HCEC 1CT (cell line): Measurements from ENCODE around the gene CTPS1.

ENCODE experiments used
- DNase-seq: peaks from one replicate; pipeline ENCODE4 v3.0.0-alpha.2; 2017

CTPS1 gene, protein sequence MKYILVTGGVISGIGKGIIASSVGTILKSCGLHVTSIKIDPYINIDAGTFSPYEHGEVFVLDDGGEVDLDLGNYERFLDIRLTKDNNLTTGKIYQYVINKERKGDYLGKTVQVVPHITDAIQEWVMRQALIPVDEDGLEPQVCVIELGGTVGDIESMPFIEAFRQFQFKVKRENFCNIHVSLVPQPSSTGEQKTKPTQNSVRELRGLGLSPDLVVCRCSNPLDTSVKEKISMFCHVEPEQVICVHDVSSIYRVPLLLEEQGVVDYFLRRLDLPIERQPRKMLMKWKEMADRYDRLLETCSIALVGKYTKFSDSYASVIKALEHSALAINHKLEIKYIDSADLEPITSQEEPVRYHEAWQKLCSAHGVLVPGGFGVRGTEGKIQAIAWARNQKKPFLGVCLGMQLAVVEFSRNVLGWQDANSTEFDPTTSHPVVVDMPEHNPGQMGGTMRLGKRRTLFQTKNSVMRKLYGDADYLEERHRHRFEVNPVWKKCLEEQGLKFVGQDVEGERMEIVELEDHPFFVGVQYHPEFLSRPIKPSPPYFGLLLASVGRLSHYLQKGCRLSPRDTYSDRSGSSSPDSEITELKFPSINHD

DNA sequence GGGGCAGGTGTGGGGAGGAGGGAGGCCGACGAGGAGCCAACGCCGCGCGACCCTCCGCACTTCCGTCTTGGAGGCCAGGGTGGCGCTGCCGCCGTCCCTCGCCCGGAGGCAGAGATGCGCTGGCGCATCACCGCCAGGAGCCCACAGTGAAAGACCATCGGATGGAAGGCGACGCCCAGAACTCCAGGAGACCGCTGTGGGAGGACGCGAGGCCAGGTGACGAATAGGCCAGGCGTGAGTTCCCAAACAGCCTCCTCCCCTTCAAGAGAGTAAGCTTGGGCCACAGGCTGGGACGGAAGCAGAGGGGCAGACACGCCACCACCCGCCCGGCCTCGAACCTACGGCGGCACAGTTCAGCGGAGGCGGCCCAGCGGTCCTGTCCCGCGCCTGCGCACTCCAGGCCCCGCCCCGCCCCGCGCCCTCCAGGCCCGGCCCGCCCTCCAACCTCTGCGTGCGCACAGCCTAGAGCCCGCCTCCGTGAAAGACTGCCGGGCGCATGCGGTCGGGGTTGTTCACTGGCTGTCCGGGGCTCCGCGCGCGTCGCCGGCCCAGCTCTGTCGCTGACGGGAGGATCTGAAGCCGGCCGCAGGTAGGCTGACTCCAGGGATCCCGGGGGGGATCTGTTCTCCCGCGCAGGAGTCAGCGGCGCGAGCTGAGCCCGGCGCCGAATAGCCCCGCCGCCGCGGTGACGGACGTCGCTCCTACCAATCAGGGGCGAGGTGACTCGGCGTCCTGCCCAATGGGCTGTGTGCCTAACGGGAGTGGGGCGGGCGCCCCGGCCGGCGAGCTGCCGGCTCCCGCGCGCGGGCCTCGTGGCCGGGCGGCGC, at the start of gene CTPS1:
TSS of gene CTPS1 (plus strand) at position 456 of the 827 bp plus-strand sequence. CDS start 3,595 bp downstream, outside the sequence.
- peak; percentile 90 for DNase-seq

DNA sequence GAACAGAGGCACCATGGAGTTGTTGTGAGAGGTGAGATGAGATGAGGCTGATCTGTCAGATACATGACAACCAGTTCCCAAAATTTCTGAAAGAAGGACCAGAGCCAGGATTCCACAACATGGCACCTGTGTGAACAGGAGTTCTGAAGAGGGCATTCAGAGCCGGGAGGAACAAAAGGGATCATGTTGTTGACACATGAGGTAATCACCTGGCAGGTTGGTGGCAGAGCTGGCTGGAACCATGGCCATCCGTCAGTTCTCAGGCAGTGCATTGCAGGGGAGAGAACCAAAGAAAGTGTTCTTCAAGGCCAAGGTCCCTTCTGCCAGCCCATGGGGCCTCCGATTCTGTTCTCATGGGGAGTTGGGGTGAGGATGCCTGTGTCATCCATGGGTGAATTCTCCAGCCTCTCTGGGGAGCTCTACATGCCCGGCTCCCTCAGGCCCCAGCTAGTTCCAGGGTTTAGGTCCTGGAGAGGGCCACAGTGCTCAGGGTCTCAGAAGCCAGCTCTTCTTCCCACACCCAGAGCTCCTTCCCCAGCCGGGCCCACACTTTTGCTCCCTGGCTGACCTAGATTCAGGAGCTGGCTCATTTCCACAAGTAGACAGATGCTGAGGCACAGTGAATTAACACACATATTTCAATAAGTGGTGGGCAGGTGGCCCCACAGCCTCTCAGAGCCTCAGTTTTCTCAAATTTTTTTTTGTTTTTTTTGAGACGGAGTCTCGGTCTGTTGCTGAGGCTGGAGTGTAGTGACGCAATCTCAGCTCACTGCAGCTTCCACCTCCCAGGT, 49.1 kb upstream of the CTPS1 start:
- no peak for DNase-seq

DNA sequence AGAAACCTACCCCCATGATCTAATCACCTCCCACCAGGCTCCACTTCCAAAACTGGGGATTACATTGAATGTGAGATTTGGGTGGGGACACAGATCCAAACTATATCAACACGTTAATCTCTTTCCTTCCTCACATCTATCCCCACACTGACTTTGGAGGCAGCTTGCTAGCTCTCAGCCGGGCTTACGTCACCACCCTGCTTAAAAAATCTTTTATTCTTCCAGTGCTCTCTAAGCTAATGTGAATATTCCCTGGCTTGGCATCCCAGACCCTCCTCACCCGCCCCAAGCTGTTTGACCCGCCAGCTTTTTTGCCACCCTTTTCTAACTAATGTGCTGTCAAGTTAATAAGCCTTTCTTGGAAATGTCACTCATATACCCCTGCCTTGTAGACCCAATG, 47.9 kb upstream of the CTPS1 start:
- DNase-seq, result no peak

DNA sequence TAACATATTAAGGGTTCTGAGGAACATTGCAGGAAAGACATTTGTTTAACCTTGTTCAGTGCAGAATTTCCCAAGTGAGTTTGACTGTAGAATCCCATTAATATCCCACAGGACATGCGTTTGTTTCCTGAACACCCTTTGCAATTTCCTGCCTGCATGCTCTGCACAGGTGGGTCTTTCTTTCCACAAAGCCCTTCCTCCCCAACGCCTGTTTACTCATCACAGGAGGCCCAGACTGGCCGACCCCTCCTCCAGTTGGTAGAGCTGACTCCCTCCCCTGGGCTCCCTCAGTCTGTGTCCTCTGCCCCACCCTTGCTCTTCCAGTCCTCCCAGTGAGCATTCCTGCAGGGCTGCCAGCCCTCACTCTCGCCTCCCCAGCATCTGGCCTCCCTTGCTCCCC, 47.5 kb upstream of the CTPS1 start:
- DNase-seq, result no peak

DNA sequence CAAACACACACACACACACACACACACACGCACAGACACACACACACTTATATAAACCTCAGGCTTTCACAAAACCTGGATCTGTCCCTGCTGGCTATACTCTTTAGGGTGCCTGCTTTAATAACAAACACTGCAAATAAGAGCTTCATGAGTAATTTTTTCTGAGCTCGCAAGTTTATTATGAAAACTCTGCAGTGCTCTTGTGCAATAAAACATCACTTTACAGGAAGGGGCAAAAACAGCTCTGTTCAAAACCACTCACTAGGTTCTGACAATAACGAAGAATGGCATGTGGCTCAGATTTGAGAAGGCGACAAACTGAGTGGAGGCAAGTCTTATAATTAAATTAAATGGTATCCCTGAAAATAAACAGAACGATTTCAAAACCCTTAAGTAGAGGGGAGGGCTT, 42.6 kb upstream of the CTPS1 start:
- DNase-seq, result peak; percentile 45

DNA sequence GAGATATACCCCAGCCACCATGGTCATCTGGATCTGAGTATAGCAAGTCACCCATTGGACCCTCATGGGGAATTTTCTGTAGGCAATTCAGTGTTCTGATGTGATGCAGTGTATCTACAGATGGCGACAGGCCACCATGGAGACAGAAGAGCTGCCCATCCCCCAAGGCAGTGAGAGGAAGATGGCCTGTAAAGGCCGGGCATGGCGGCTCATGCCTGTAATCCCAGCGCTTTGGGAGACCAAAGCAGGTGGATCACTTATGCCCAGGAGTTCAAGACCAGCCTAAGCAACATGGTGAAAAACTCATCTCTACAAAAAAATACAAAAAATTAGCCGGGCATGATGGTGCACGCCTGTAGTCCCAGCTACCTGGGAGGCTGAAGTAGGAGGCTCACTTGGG, 41.1 kb upstream of the CTPS1 start:
- DNase-seq, result no peak

DNA sequence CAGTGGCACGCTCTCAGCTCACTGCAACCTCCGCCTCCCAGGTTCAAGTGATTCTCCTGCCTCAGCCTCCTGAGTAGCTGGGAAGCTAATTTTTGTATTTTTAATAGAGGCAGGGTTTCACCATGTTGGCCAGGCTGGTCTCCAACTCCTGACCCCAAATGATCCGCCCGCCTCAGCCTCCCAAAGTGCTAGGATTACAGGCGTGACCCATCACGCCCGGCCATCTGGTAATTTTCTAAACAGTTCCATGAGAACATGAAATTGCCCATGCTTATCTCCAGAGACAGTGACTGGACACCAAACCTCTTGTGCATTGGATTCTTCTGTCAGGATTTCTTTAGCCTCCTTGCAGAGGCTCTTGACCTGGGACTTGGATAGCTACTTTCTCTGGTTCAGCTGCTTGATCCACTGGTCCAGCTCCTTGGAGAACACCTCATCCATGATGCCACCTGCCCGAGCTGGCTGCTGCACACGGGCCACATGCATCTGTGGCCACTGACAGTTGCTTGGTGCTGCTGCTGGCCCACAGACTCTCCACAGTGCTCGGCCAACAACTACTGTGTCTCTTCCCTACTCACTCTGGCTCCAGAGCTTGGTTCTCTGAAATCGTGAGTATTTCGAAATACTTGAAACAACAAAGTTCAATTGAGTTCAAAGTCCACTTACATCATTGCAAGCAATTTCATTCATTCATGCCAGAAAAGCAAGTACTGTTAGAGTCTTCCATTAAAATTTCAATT, 40.0 kb upstream of the CTPS1 start:
- peak; percentile 34 for DNase-seq

DNA sequence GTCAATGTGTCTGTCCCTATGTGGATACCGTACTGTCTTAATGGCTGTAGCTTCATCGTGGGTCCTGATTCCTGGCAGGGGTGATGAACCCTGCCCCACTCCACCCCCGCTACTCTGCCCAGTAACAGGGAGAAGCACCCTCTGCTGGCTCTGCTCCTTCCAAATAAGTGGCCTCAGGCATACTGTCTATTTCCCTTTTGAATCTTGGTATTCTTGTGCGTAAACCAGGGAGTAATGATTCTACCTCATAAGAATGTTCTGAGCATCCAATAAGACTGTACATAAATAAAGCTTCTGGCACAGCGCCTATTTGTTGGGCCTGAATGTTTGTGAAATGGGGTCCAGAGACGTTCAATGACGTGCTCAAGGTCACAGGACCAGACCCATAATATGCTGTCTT, 35.2 kb upstream of the CTPS1 start:
- DNase-seq, result peak; percentile 68

DNA sequence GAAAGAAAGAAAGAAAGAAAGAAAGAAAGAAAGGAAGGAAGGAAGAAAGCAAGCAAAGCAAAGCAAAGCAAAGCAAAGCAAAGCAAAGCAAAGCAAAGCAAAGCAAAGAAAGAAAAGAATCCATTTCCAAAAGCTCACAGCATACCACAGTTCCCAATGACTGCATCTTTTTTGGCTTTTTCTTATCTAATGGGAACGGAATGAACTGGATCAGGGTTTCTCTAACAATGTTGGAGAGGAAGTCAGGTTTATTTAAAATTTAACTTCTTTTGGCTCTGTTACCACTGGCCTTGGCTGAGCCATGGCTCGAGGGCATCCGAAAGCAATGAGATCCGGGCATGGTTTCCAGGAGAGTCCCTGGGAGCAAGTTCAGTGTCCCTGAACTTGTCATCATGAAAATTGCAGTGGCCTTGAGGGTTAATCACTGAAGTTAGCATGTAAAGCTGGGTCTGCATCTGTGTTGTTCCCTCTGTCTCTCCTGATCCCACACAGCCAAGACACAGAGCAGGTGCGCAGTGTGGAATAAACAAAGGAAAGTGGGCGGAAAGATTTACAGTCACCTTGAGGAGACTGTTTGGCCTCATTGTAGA, 34.6 kb upstream of the CTPS1 start:
- DNase-seq, result no peak

DNA sequence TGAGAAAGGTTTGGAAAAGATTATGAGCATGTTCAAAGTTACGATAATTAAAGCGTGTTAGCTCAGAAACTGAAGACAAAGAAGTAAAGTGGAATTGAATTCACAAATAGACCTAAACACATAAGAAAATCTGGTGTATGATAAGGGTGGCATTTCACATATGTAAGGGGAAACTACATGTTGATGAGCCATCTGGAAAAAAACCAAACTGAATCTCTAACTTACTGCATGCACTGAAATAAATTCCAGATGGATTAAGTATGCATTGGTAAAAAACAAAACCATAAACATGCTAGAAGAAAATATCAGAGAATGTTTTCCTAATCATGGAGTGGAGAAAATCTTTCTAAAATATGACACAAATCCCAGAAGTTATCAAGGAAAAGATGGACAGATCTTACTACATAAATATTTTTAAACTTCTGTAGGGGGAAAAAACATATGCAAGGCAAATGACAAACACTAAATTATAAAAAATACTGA, 34.0 kb upstream of the CTPS1 start:
- no peak for DNase-seq

DNA sequence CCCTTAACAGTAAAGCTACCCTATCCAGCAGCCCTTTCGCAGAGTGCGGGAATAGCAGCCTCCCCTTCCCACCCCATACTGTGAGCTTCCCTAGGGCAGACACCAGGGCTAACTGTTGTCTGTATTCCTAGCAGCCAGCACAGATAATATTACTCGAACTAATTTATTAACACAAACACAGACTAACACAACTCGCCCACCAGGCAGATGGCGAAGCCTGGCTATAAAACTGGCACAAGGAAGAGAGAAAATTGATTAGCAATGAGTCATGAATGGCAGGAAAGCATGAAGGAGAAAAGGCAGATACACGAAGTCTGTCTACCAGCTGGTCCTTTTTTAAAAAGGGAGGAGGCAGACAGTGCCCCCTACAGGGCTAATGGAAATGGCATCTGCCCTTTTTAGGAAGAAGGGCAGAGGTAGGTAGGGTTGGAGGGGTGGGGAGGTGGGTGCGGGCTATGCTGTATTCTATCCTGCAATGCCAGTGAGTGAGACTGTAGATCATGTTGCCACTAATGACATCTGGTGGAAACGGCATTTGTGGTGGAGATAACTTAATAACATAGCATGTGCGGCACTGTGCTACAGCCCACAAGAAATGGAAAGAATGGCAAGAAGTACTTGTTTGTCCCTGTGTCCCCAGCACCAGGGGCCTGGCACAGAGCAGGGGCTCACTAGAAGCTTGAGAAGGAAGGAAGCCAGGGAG, 30.6 kb upstream of the CTPS1 start:
- peak; percentile 70 for DNase-seq

DNA sequence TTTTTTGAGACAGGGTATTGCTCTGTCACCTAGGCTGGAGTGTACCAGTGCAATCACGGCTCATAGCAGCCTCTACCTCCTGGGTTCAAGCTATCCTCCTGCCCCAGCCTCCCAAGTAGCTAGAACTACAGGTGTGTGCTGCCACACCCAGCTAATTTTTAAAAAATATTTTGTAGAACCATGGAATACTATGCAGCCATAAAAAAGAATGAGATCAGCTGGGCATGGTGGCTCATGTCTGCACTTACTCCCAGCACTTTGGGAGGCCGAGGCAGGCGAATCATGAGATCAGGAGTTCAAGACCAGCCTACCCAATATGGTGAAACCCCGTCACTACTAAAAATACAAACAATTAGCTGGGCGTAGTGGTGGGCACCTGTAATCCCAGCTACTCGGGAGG, 29.9 kb upstream of the CTPS1 start:
- no peak for DNase-seq

DNA sequence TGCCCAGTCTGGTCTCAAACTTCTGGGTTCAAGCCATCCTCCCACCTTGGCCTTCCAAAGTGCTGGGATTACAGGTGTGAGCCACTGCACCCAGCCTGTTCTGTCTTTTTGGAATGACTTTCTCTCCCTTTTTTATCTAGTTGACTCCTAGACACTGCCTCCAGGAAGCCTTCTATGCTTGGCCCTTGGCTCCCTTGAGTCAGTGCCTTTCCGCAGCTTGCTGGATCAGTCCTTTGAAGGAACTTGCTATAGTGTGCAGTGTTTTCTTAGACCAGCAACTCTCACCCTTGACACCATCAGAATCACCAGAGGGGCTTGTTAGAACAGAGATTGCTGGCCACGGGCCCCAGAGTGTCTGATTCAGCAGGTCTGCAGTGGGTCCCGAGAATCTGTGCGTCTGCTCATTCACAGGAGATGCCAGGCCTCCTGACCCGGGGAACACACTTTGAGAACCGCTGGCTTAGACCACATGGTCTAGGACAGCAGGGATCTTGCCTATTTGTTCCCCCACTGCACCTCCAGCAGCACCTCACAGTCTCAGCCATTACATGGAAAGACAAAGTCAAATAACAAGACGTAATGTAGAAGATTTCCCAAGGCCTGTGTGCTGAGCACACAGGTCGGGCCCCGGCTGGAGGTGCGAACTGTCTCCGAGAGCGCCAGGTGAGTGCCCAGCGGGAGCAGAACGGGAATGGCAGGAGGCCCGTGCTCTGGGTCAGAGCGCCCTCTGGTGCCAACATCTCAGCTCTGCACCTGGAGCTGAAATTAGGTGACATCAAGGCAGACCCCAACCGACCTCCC, 27.4 kb upstream of the CTPS1 start:
- DNase-seq, result peak; percentile 23

DNA sequence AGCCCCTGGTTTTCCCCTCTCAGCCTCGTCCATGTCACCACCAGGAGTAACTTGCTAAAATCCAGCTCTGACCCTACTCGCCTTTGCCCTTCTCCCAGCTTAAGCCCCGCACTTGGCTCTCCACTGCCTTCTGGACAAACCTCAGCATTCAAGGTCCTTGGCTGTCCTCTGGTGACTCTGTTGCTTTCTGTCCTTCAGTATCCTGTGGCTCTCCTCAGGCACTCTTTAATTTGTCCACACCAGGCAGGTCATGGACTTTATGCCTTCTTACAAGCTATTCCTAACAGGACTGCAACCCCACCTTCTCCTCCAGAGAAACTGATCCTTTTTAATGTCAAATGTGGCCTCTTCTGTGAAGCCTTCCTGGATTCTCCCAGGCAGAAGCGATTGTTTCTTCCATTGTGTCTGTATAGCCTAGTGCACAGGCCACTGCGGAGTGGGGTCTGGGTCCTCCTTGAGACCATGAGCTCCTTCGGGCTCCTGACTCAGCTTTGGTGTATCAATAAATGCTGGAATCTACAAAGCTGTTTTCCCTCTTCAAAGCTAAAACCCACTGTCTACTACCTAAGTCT, 26.7 kb upstream of the CTPS1 start:
- no peak for DNase-seq

DNA sequence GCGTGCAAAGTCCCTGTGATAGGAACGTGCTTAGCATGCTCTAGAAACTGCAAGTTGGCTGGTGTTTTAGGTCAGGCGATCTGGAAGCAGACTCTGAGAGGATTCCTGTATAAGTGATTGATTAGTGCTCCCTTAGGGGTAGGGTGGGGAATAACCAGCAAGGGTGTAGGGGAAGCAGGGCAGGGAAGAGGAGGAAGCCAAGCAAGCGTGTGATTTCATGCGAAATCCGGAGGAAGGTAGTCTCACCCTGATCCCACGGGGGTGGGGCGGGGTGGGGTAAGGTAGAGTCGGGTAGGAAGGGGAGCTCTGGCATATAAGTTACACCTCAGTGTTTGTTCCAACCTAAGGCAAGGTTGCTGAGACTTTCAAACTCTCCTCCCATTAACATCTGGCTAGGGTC, 24.9 kb upstream of the CTPS1 start:
- no peak for DNase-seq

DNA sequence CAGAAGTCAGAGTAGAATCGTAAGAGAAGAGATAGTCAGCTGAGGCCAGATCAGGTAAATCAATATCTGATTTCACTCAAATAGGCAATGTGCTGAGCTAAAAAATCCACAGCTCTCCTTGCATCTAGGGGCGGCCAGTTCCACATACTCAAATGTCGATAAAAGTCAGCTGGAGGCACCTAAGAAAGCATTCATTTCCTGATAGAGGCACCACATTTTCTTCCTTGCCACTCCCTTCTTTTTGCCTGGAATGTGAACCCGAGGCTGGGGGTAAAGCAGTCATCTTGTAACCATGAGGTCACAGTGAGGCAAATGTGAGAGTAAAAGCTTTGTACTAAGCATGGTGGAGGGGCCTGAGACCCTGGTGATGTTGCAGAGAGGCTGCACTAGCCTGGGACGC, 24.2 kb upstream of the CTPS1 start:
- DNase-seq, result no peak

DNA sequence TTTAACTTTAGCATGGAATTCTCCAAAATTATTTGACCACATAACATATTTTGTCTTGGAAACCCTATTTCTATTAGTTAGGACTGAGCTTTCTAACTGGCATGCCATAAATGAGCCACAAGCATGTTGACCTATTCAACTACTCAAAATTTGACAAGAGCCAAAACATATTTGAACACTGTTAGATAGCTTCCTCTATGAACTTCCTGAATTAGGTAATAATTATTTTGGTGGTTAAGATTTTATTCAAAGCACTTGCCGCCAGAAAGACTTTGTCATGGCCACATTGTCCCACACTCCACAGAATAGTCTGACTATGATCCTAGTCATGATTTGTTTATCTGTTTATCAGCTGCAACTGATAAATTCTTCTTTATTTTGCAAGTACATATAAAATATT, 23.1 kb upstream of the CTPS1 start:
- DNase-seq, result no peak

DNA sequence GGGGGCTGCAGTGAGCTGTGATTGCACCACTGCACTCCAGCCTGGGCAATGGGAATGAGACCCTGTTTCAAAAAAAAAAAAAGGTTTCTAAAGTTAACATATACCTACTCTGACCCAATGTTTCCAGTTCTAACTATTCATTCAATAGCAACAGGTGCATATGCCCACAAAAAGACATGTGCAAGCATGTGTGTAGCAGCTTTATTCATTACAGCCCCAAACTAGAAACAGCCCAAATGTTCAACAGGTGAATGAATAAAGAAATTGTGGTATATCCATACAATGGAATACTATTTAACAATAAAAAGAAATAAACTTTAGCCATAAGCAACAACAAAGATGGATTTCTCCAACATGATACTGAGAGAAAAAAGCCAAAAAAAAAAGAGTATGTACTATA, 21.3 kb upstream of the CTPS1 start:
- no peak for DNase-seq

DNA sequence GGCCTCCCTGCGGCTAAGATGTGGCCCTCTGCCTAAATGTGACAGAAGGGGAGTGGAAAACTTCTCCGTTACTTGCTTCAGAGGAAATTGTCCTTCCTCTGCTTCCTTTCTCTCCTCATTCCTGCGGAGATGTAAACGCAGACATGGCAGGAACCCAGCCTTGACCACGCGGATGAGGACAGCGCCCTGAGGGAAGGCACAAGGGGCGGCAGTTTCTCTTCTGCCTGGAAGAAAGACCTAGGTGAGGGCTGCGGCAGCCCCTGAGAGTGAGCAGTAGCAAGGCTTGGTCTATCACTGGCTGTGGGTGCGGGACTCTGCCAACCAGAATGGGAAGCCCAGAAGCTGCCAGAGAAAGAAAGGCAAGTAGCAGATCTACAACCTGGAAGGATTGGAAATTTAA, 14.0 kb upstream of the CTPS1 start:
- DNase-seq, result no peak

DNA sequence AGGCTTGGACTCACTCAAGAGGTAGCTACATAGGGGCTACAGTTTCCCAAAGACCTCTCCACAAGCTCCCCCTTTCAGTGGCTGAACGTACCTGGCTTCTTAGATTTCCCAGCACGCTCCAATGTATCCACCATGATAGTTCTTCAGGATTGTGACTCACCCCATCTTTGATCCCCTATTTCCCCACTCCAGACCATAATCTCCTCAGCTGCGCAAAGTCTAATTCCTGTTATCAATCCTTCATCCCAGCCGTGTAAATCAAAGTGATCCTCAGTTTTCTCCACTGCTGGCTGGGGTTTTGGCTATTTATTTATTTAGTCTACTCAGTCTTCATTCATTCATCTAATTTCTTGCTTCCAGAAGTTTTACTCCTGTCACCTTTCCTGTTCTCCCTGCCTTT, 13.1 kb upstream of the CTPS1 start:
- no peak for DNase-seq
